Kidney tubule cell (primary cell): ENCODE data around the gene LRRC10B.

Experiments used
- DNase-seq: peaks from one replicate; pipeline ENCODE4 v3.0.0-alpha.2; 2018; ENCODE audit warnings: low spot score

LRRC10B gene

DNA sequence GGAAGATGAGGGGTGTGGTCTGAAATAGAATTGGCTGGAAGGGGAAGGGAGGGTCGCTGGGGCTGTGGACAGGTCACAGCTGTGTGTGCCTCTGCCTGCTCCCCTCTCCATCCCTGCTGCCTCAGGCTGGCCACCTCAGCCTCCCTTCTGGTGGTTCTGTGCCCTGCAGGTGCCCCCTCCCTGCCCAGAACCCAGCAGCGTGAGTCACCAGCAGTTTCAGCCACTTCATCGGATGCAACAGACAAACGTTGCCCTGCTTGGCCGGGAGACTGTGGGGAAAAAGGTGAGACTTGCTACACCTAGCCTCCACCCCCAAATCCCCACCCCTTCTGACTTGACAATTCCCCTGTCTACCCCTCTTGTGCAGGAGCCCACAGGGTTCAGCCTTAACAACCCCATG lies 21.8 kb upstream of the LRRC10B start:
- DNase-seq, result peak; percentile 37

DNA sequence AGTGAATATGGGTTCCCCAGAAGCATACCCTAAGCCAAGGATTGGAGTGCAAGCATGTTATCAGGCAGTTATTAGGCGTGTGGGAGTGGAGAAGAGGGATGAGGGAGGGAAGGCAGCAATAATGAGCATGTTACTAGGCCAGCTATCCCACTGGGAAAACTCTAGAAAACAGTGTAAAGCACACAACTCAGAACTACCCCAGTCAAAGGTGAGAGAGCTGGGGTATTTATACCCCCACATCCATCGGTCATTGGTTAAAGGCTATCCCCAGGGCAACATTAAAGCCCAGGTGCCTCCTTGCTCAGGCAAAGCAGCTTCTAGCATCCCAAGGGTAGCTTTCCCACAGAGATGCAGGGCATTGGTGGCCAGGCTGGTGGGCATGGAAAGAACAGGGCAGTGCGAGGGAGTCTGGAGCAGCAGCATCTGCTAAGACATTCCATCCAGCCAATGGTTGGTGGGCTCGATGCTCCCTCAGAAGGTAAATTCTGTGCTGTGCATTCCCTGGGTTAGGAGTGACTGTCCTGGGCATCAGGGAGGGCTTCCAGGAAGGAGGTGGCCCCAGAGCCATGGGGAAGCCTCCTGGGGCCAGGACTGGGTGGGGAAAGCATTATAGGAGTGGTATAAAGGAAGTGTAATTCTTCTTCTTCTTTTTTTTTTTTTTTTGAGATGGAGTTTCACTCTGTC lies 21.1 kb upstream of the LRRC10B start:
- DNase-seq, result no peak

GRCh38 chr11:61488651-61489291 lies 19.8 kb upstream of the LRRC10B start:
- peak; percentile 72 for DNase-seq

DNA sequence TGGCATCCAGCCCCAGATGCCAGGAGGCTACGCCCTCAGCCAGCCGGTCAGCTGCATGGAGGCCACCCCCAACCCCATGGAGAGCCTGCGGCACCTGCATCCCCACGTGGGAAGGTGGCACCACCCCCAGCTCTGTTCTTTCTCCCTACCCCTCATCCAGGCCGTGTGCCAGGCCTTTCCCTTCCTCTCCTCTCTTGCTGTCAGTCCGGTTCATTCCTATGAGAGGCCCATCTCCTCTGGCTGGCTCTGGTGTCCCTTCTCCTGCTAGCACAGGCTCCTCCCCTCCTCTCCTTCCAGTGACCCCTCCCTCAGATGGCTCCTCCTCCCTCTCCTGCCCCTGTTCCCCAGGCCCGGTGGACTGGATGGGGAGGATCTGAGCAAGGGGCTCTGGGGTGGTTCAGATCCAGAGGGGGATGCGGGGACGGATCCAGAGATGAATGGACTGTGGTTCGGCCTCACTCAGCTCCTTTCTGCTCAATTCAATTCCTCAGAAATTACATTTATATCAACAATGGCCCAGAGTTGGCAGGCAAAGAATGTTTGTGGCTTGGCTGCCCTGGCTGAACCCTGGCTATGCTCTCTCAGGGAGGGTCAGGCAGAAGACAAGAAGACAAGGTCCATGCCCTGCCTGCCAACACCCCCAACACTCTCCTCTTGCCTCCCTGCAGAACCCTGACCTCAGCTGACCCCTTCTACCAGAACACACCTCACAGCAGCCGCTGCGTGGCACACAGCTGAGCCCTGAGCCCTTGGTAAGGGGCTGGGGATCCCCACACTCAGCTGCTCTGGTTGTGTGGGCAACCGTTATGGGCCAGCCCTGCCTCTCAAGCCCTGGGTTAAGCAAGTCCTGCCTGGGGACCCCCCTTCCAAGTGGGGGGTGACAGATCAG lies 18.5 kb upstream of the LRRC10B start:
- no peak for DNase-seq

DNA sequence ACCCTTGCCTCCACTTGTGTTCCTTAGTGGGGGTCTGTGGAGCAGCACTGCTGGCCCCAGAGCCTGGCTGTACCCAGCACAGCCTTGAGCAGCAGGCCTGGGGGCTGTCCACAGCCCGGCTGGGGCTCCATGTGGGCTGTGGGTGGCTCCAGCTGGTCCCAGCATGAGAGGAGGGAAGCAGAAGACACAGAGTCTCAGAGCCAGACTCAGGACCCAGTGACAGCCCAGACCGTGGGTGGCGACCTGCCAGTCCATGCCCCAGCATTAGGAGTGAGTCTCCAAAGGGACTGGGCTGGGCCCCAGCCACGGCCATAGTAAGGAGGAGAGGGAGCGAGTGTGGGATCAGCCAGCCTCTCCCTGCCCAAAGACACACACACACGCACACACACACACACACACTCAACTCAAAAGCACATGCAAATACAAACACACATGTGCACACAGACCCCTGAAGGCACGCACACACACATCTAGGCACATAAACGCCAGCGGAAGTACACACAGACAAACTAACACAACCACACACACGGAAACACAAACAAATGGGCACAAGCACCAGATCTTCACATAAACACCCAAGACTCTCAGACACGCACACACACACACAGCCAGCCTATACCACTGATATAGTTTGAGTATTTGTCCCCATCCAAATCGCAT lies 16.7 kb upstream of the LRRC10B start:
- DNase-seq, result no peak

DNA sequence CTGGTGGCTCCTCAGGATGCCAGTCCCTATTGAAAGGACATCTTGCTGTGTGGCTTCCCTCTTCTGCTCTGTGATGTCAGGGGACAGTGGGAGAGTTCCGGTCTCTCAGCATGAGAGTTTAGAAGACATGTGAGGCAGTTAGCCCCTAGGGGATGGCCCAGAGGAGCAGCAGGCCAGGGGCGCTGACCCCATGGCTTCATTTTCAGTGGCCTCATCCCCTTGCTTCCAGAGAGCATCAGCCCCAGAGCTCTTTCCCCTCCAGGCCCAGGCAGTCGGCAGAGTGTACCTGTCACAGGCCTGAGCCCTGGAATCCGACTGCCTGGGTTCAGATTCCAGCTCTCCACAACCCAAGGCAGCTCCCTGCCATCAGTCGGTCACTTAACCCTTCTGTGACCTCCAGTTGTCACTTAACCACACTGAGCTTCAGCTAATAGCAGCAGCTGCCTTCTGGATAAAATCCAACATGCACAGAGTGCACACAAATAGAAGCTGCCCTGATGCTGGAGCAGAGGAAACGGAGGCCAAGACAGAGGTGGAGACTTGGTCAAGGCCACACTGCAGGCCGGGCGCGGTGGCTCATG lies 14.1 kb upstream of the LRRC10B start:
- no peak for DNase-seq

DNA sequence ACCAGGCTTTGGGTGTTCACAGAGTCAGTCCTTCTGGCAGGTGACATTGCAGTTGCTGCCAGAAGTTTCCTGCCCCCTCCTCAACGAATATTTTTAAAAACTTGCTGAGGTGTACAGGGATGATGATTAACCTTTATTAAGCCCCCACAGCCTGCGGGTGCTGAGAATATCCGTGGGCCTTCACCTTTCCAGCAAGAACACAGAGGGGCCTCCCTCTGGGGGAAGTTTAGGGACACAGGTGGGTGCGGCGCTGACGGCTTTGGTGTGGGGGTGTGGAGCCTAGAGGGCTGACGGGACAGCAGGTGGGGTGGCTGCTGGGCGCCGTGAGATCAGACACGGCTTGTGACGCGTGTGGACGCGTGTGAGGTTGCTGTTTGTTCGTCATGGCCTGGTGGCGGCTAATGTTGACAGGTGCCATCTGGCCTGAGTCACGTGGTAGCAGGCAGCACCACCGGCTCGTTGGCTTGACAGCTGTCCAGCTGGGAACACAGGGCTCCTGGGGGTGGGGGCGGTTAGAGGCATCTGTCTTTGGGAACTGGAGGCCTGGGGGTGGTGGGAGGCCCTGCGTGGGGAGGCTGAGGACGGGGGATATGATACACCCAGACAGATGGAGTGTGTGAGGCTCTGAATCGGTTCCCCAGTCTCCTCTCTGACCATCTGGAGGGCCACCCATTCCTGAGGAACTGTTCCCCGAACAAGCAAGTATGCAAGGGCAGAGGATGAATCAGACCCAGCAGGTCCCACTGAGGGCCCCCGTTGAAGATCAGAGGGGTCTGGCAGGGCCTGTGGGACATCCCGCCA lies 12.5 kb upstream of the LRRC10B start:
- no peak for DNase-seq

GRCh38 chr11:61496602-61497400 lies 11.7 kb upstream of the LRRC10B start:
- DNase-seq, result no peak

GRCh38 chr11:61497473-61497872 lies 11.1 kb upstream of the LRRC10B start:
- DNase-seq, result no peak

DNA sequence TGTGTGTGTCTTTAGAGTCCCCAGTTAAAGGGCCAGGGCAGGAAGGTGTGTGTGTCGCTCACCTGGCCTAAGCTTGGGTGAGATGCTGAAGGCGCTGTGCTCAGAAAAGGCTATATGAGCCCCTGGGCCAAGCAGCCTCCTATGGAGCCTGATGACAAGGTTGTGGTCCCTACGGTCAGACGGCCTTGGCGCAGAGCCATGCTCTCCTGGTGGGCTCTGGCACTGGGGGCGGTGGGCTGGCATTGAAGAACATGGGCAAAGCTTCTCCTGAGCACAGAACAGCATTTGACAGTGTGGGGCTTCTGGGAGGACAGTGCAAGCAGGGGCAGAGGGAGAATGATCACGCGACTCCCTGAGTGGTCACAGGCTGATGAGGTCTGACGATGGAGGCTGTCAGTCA lies 10.7 kb upstream of the LRRC10B start:
- no peak for DNase-seq

DNA sequence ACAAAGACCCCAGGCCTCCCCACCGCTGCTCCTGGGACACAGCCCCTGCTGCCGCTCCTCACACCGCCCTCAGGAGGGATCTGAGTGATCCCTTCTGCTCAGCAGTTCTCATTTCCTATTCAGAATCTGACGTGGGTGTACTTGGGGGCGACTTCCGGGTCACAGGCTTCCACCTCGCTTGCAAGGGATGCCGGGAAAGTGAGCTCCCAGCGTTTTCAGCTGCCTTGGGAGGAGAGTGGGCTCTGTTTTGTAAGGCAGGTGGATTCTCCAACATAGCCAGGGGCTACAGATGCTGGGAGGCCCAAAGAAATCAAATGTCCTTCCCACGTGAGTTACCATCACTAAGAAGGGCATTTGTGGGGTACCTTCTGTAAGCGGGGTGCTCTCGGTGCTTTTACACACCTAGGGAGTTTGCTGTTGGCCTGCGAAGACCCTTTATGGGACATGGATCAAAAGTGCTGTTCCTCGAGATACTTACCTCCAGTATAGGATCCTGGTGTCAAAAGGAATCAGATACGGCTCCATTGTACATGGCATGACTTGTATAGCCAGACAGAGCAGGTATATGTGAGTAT lies 9.7 kb upstream of the LRRC10B start:
- DNase-seq, result no peak

DNA sequence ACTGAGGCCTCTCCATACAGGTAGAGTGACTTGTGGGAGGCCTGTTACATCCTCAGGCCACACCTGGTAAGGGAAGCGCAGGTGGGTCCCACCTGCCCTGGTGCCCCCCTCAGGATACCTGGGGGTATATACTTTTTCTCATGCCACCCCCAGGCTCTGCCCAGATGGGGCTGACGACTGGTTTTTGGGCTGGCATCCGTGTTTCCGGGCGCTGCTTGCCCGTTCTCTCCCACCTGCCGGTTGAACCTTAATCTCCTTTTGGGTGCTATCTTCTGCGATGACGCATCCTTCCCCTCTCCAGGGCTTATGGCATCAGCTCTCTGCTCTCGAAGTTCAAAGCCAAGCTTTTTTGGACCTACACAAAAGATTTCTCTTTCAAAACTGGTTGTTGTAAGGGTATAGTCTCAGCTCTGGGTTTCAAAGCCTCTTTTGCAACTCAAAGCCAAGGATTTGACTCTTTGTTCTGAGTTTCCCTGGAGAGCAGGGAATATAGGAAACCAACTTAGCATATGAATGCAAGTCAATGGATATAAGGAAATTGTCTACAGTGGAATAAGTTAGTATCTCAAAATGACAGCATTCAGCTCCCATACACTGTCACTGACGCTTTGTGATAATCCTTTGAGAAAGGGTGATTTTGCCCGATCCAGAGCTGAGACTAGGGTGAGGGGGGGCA lies 8.6 kb upstream of the LRRC10B start:
- no peak for DNase-seq

GRCh38 chr11:61502522-61502921 lies 6.0 kb upstream of the LRRC10B start:
- no peak for DNase-seq

- DNase-seq, result no peak
These were observed 5.3 kb upstream of the LRRC10B start for GRCh38 chr11:61503135-61503770.

DNA sequence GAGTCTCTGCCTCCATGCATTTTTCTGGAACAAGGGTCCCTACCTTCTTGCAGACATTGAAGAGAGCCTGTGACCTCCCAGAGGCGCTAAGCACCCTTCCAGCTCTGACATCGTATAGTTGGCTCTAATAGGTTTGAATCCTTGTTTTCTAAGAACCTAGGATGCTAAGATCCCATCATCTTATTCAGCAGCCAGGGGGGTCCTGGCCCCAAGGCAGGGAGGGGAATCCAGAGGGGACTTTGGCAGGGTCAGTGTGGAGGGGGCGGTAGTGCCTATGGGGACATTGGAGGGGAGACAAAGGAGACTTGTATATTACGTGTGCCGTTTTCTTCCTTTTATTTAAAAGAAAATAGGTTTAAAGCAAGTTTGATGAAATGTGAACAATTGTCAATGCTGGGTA lies 3.4 kb upstream of the LRRC10B start:
- DNase-seq, result no peak

DNA sequence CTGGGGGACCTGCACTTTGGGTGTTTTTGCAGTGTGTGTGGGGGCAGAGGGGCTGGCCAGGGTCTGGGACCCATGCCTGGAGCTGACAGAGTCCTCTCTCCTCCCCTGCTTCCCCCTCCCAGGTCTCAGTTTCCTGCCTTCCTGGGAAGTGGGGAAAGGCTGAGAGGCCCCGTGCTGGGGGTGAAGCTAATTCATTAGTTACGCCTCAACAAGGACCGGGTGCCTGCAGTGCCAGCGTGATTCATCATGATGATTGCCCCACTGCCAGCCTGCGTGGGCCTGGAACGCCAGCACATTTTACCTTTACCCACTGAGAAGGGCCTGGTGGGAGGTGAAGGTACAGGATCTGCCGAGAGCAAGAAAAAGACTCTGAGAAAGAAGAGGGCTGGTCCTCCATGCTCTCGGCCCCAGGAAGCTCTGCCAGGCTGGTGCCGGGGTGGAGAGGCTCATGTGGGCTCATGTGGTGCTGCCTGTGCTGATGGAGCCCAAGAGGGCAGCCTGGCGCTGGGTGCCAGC lies 2.9 kb upstream of the LRRC10B start:
- DNase-seq, result peak; percentile 64

GRCh38 chr11:61507012-61507768 lies 1.4 kb upstream of the LRRC10B start:
- no peak for DNase-seq
